A549 (cell line): ENCODE results near the gene PSMD14. TPM values are rescaled to one million over a fixed set of nuclear protein-coding genes. Genes with fewer than 3 reads are reported as not detected.
A peak's percentile ranks its signal among the peaks of the same experiment; 100 is the strongest.

Experiments used
- ATAC-seq, 2 experiments: fragments of 200-7000 bp in 1 of 2; fragments of >200 bp in 1 of 2; cut with Nextera tagmentation in 1 of 2; cut with Tn5 transposase in 1 of 2; 3 replicates each; pipeline versions ENCODE4 v1.8.0 to v1.9.1; 2018 to 2020; ENCODE audit warnings: mild to moderate bottlenecking in 1 of 2, moderate library complexity in 1 of 2
- CTCF ChIA-PET: fragments of 300-600 bp; sonication (Branson Sonifier 250); formaldehyde crosslinking; extraction: SDS; loops from one replicate; lab custom pipeline; 2021; ENCODE audit warnings: antibody characterized with exemption, inconsistent platforms; lab: Yijun Ruan, JAX
- POLR2A ChIA-PET: fragments of 350-600 bp; formaldehyde crosslinking; extraction: SDS; loops from one replicate; lab custom pipeline; 2021; ENCODE audit warnings: antibody characterized with exemption, inconsistent platforms; lab: Yijun Ruan, JAX
- DNase-seq, 2 experiments: peaks; one replicate each; pipeline versions ENCODE4 v3.0.0 to v3.0.0-alpha.2; 2011 to 2016; ENCODE audit warnings: low read depth in 1 of 2, low spot score in 1 of 2
- FAIRE-seq: peaks from 2 replicates; lab custom pipeline; 2011; peaks lifted over from hg19 to GRCh38; lab: Jason Lieb, UNC
- H3K27ac ChIP-seq, 2 experiments: fragments of >200 bp; sonication (Bioruptor Twin); formaldehyde crosslinking; 3 replicates each; pipeline ENCODE4 v1.5.1; 2016 to 2017
- H3K4me1 ChIP-seq: fragments of >200 bp; sonication (Bioruptor Twin); formaldehyde crosslinking; 3 replicates; pipeline ENCODE4 v1.6.1; 2016
- H3K4me2 ChIP-seq: fragments of >200 bp; sonication (Bioruptor Twin); formaldehyde crosslinking; 3 replicates; pipeline ENCODE4 v1.6.1; 2016
- H3K4me3 ChIP-seq: fragments of >200 bp; sonication (Bioruptor Twin); formaldehyde crosslinking; 3 replicates; pipeline ENCODE4 v1.5.1; 2016
- H3K9me3 ChIP-seq: fragments of >200 bp; sonication (Bioruptor Twin); formaldehyde crosslinking; 3 replicates; pipeline ENCODE4 v1.6.1; 2016
- CBX2 ChIP-seq: fragments of 200-600 bp; sonication (generic); IDR thresholded peaks from 2 replicates; pipeline ENCODE4 v1.6.1; 2016; ENCODE audit warnings: low read depth, mild to moderate bottlenecking, borderline replicate concordance
- CEBPB ChIP-seq, 2 experiments: fragments of >200 bp in 1 of 2; sonication (Bioruptor Twin) in 1 of 2; formaldehyde crosslinking in 1 of 2; IDR thresholded peaks; 2 replicates each; pipeline ENCODE4 v1.6.1; 2012 to 2016
- CHD2 ChIP-seq: fragments of 150-350 bp; IDR thresholded peaks from 2 replicates; pipeline ENCODE4 v1.6.1; 2014; ENCODE audit warnings: low read length; ENCODE audit not compliant: partially characterized antibody
- ELK1 ChIP-seq: fragments of 150-350 bp; IDR thresholded peaks from 2 replicates; pipeline ENCODE4 v1.6.1; 2014; ENCODE audit warnings: low read depth, mild to moderate bottlenecking, low read length
- ESRRA ChIP-seq: fragments of 150-350 bp; IDR thresholded peaks from 2 replicates; pipeline ENCODE4 v1.6.1; 2014; ENCODE audit warnings: mild to moderate bottlenecking, low read length, borderline replicate concordance
- HEYL ChIP-seq: fragments of 250-450 bp; sonication (Bioruptor Pico); IDR thresholded peaks from 2 replicates; pipeline ENCODE4 v1.8.0; 2021; ENCODE audit warnings: mild to moderate bottlenecking, moderate library complexity
- HOXB13 ChIP-seq: fragments of 250-450 bp; sonication (Bioruptor Pico); IDR thresholded peaks from 2 replicates; pipeline ENCODE4 v1.5.0; 2020; ENCODE audit warnings: low read depth, mild to moderate bottlenecking, moderate library complexity
- HOXB5 ChIP-seq: fragments of 250-450 bp; sonication (Bioruptor Pico); IDR thresholded peaks from 2 replicates; pipeline ENCODE4 v1.5.0; 2020; ENCODE audit warnings: mild to moderate bottlenecking, moderate library complexity
- JUN ChIP-seq, 2 experiments: fragments of >200 bp; sonication (Bioruptor Twin); formaldehyde crosslinking; IDR thresholded peaks; 2 replicates in 1 of 2; 3 replicates in 1 of 2; pipeline ENCODE4 v1.6.1; 2016 to 2017
- JUNB ChIP-seq: fragments of >200 bp; sonication (Bioruptor Twin); formaldehyde crosslinking; IDR thresholded peaks from 2 replicates; pipeline ENCODE4 v1.6.1; 2016
- KDM1A ChIP-seq: fragments of 200-600 bp; sonication (generic); IDR thresholded peaks from 2 replicates; pipeline ENCODE4 v1.6.1; 2016; ENCODE audit warnings: low read depth, mild to moderate bottlenecking
- MAZ ChIP-seq: fragments of 150-350 bp; IDR thresholded peaks from 2 replicates; pipeline ENCODE4 v1.6.1; 2014; ENCODE audit warnings: antibody characterized with exemption, low read depth, low read length, borderline replicate concordance
- NFE2L2 ChIP-seq: fragments of 150-350 bp; conservative IDR thresholded peaks from 2 replicates; pipeline ENCODE4 v1.6.1; 2014; ENCODE audit warnings: low read length
- NPAS2 ChIP-seq: fragments of 250-450 bp; sonication (Bioruptor Pico); IDR thresholded peaks from 2 replicates; pipeline ENCODE4 v1.8.0; 2022; ENCODE audit warnings: mild to moderate bottlenecking, moderate library complexity, borderline replicate concordance
- PHF8 ChIP-seq: fragments of 200-600 bp; sonication (generic); IDR thresholded peaks from 2 replicates; pipeline ENCODE4 v1.6.1; 2016; ENCODE audit warnings: low read depth, mild to moderate bottlenecking, antibody characterized with exemption, moderate library complexity, borderline replicate concordance
- POLR2A ChIP-seq: IDR thresholded peaks from 2 replicates; pipeline ENCODE4 v1.6.1; 2012; ENCODE audit warnings: mild to moderate bottlenecking, low read length
- RAD21 ChIP-seq, 2 experiments: fragments of >200 bp in 1 of 2; sonication (Bioruptor Twin) in 1 of 2; formaldehyde crosslinking in 1 of 2; IDR thresholded peaks in 1 of 2; conservative IDR thresholded peaks in 1 of 2; 2 replicates in 1 of 2; 3 replicates in 1 of 2; pipeline ENCODE4 v1.6.1; 2012 to 2018; ENCODE audit warnings: inconsistent platforms in 1 of 2
- RARB ChIP-seq: fragments of 250-450 bp; sonication (Bioruptor Pico); IDR thresholded peaks from 2 replicates; pipeline ENCODE4 v1.8.0; 2021; ENCODE audit warnings: mild to moderate bottlenecking, moderate library complexity
- RCOR1 ChIP-seq: fragments of 150-350 bp; IDR thresholded peaks from 2 replicates; pipeline ENCODE4 v1.6.1; 2014; ENCODE audit warnings: antibody characterized with exemption, low read length, low read depth
- REST ChIP-seq: fragments of 200-600 bp; sonication (generic); IDR thresholded peaks from 2 replicates; pipeline ENCODE4 v1.6.1; 2016; ENCODE audit warnings: antibody characterized with exemption, mild to moderate bottlenecking, moderate library complexity
- RNF2 ChIP-seq: fragments of 200-600 bp; sonication (generic); IDR thresholded peaks from 2 replicates; pipeline ENCODE4 v1.6.1; 2016; ENCODE audit warnings: low read depth, mild to moderate bottlenecking, antibody characterized with exemption, moderate library complexity, borderline replicate concordance
- SMC3 ChIP-seq: fragments of >200 bp; sonication (Bioruptor Twin); formaldehyde crosslinking; IDR thresholded peaks from 3 replicates; pipeline ENCODE4 v1.6.1; 2018; ENCODE audit warnings: inconsistent platforms
- SREBF2 ChIP-seq: fragments of 450-650 bp; IDR thresholded peaks from 2 replicates; pipeline ENCODE4 v1.6.1; 2014; ENCODE audit warnings: mild to moderate bottlenecking, moderate library complexity
- ZFP36 ChIP-seq: fragments of 450-650 bp; IDR thresholded peaks from 2 replicates; pipeline ENCODE4 v1.6.1; 2014; ENCODE audit warnings: borderline replicate concordance; ENCODE audit not compliant: partially characterized antibody
- ZNF302 ChIP-seq: fragments of 250-450 bp; sonication (Bioruptor Pico); IDR thresholded peaks from 2 replicates; pipeline ENCODE4 v1.9.0; 2021; ENCODE audit warnings: inconsistent platforms, mild to moderate bottlenecking, moderate library complexity
- ZSCAN20 ChIP-seq: fragments of 250-450 bp; sonication (Bioruptor Pico); IDR thresholded peaks from 2 replicates; pipeline ENCODE4 v1.8.0; 2022; ENCODE audit warnings: mild to moderate bottlenecking, moderate library complexity
- WGBS: methylation state at CpG from one replicate; pipeline ENCODE4 v1.1.6; 2017; ENCODE audit errors: missing lambda C conversion rate; 5-methylcytosine and 5-hydroxymethylcytosine counted together
- polyA plus RNA-seq, 4 experiments: library from polyadenylated mRNA; depleted of rRNA in 3 of 4; stranded (reverse); fragments of >200 nt; fragmentation: RNase III in 1 of 4; extraction: RNeasy Plus Mini Kit Qiagen cat#74134 plus additional on column Dnase treatment in 1 of 4; gene quantifications; 2 replicates in 3 of 4; 3 replicates in 1 of 4; pipeline ENCODE4 v1.2.3, GENCODE V29; 2011 to 2017

The PSMD14 gene
- polyA plus RNA-seq, 2 of the 4 experiments (the other 2 are of a cell fraction) = 166 to 218 TPM

GRCh38 chr2:161316701-161317100 lies 8.5 kb downstream of the PSMD14 start:
- no peak for ATAC-seq
- no peak for FAIRE-seq
- Histone ChIP-seq H3K4me3 (no peak overlapping the region), H3K4me1 (peaks cover 27% of the 10 kb centered on the region; the same call in 2 of the 3 replicates), H3K4me2 (no peak overlapping the region), H3K27ac (no peak overlapping the region), H3K9me3 (no peaks in the 10 kb centered on the region)
- DNase-seq = no peak
- no peak for TF ChIP-seq RNF2
- TF ChIP-seq KDM1A = no peak
- TF ChIP-seq JUN (IDR thresholded peaks at IDR 0.05) = no peak
- TF ChIP-seq ZSCAN20 = no peak
- no peak for TF ChIP-seq NPAS2 (CRISPR knock-in tag)
- TF ChIP-seq ELK1 = no peak
- no peak for TF ChIP-seq ZFP36
- no peak for TF ChIP-seq NFE2L2
- TF ChIP-seq RCOR1 = no peak
- TF ChIP-seq RARB (CRISPR knock-in tag) = no peak
- no peak for TF ChIP-seq SMC3
- TF ChIP-seq ESRRA = no peak
- no peak for TF ChIP-seq JUNB
- no peak for TF ChIP-seq HOXB13 (CRISPR knock-in tag)
- no peak for TF ChIP-seq CBX2
- TF ChIP-seq REST = no peak
- no peak for TF ChIP-seq MAZ
- no peak for TF ChIP-seq ZNF302 (CRISPR knock-in tag)
- TF ChIP-seq CHD2 = no peak
- TF ChIP-seq HEYL (CRISPR knock-in tag) = no peak
- POLR2A ChIA-PET = interaction anchor here (0.9 kb wide), 1 partner anchor 9 kb away, joined by 3 read pairs; the partner anchor contains the start of gene PSMD14
- CTCF ChIA-PET = interaction anchor here (1.1 kb wide), 1 partner anchor 9 kb away, joined by 3 read pairs; the partner anchor contains the start of gene PSMD14

- FAIRE-seq (no peak), ATAC-seq (no peak), DNase-seq (no peak)
- Histone ChIP-seq H3K4me2 (no peak overlapping the region), H3K9me3 (no peaks in the 10 kb centered on the region), H3K4me3 (no peak overlapping the region), H3K27ac (no peak overlapping the region), H3K4me1 (peaks cover 14% of the 10 kb centered on the region; the same call in 2 of the 3 replicates)
- 97% methylated on average over 6 of the region's 6 CpGs for WGBS
- CTCF ChIA-PET = no interaction called here
- POLR2A ChIA-PET = interaction anchor here (0.9 kb wide), 1 partner anchor 14 kb away, joined by 3 read pairs; the partner anchor contains the start of gene PSMD14
- TF ChIP-seq CEBPB (IDR thresholded peaks at IDR 0.05) (peak; percentile 41 to 42; a peak in 2 of 4 replicates), HOXB13 (CRISPR knock-in tag) (no peak), SREBF2 (no peak), PHF8 (no peak), RAD21 (conservative IDR thresholded peaks at IDR 0.05 in 1 of 2, IDR thresholded peaks at IDR 0.05 in 1 of 2) (no peak), POLR2A (no peak), HOXB5 (CRISPR knock-in tag) (no peak)
These were observed 13.9 kb downstream of the PSMD14 start for GRCh38 chr2:161321944-161322648.
